NCI-H345 treated with DMSO at 0.1 percent for 48 hours (cell line): Measurements from ENCODE around the gene HGFAC.

Experiments
- DNase-seq: peaks from one replicate; lab custom pipeline; 2025; ENCODE audit not compliant: unreplicated experiment; lab: John Stamatoyannopoulos, UW

Gene HGFAC

GRCh38 chr4:3484057-3484973 is 42.5 kb downstream of the HGFAC start:
- DNase-seq = peak; percentile 14

- DNase-seq = no peak
Observed at GRCh38 chr4:3485011-3485791, 43.4 kb downstream of the HGFAC start.

DNA sequence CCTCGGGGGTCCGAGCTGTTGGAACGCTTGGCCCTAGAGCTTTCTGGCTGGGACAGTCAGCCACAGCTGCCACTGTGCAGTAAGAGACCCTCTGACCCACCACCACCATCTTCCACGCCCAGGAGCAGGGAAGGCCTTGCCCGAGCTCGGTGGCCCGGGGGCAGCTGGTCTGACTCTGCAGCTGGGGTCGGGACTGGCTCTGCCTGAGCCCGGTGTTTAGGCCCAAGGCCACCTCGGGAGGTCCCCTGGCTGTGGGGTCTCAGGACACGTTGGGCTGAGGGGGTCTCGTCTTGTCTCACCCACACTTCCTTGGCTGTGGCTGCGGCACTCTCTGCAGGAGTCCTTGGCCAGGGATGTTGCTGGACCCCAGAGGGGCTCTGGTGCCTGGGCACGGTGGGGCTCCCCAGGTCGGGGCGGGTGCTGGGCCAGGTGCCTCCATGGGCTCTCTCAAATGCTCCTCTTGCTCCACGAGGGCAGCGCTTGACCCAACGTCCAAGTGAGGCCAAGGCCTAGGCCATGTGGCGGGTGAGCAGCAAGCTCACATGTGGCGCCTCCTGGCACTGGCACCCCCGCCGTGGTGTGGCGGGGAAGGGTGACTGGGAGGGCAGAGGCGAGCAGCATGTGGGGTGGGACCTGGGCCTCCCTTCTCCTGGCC is 44.2 kb downstream of the HGFAC start:
- no peak for DNase-seq

GRCh38 chr4:3486541-3487540 is 45.1 kb downstream of the HGFAC start:
- DNase-seq = no peak

- no peak for DNase-seq
Observed at GRCh38 chr4:3487861-3488260, 46.1 kb downstream of the HGFAC start.

DNA sequence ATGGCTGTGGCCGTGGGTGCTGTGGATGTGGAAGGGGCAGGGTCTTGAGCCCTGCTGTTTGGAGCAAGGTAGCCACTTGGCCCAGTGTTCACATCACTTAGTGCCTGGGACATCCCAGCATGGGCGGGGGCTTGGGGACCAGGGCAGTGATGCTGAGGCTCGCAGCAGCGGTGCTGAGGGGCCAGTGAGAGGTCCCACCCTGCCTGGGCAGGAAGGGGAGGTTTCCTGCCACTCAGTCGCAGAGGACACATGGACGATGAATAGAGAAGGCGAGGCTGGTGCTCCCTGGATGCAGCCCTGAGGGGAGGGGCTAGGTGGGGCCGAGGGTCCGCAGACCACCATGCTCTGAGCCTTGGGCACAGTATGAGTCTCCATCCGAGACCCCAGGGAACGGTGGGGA is 47.1 kb downstream of the HGFAC start:
- no peak for DNase-seq

- DNase-seq = no peak
Observed at GRCh38 chr4:3489451-3489962, 47.7 kb downstream of the HGFAC start.

- no peak for DNase-seq
Observed at GRCh38 chr4:3491681-3492405, 50.1 kb downstream of the HGFAC start.

- DNase-seq = no peak
Observed at GRCh38 chr4:3492741-3493719, 51.3 kb downstream of the HGFAC start.

DNA sequence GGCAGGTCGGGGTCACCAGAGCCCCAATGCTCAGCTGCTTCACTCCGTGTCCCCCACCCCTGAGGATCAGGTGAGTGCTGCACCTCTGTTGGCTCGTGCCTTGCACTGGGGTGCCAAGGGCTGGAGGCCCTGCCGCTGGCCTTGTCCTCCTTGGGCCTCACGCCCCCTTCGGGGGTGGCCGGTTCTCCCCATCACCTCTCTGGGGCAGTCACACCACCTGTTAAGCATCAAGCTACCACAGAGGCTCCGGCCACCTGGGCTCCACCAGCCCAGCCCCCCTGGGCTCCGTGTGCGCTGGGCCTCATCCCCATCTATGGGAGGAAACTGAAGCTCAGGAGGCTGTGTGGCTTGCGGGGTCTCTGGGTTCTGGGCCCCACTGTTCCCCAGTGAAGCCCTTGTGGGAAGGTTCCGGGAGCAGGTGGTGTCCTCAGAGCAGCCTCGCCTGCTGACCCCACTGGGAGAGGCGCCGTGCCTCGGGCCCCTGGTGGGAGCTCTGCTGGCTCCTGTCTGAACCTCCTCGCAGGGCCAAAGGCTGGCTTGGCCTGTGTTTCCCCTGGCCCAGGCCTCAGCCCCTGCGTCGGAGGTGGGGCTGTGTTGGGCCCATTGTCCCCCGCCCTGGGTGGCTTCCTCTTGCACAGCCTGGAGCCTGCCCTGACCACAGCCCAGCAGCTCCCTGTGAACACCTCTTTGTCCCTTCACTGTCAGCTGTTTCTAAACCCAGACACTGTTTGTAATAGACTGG is 52.1 kb downstream of the HGFAC start:
- DNase-seq = no peak

DNA sequence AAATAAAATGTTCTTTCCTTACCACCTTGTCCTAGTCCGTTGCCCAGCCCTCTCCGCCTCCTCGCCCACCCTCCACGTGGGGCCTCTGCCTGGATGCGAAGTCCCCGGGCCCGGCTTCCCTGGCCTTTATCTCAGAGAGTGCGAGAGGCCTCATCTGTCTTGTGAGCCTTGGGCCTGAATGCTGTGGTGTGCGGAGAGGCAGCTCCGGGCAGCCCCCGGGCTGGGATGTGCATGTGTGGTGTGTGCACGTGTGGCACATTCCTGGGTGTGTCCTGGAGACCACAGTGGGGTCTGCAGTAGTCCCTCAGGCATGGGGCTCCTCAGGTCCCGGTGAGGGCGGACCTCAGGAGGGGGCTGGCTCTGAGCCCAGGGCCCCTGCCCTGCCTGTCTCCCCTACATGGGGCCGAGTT is 52.7 kb downstream of the HGFAC start:
- no peak for DNase-seq

GRCh38 chr4:3495204-3495975 is 53.6 kb downstream of the HGFAC start:
- DNase-seq = no peak

DNA sequence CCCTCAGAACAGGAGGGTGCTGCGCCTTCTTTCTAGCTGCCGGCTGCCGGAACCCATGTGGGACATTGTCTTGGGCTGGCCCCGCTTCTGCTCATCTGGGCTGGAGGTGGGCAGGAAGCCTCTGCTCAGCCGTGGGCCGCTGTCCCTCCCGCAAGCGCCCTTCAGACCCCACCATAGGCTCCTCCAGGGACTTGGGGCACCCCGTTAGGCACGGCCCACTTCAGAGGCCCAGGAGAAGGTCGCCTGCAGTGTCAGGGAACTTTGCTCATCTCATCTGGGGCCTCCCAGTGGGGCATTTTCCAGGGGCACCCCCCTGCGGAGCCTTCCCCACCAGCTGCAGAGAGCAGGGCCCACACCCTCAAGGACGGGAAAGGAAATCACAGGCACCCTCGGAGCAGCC is 54.3 kb downstream of the HGFAC start:
- no peak for DNase-seq

GRCh38 chr4:3497095-3497494 is 55.3 kb downstream of the HGFAC start:
- DNase-seq = no peak

DNA sequence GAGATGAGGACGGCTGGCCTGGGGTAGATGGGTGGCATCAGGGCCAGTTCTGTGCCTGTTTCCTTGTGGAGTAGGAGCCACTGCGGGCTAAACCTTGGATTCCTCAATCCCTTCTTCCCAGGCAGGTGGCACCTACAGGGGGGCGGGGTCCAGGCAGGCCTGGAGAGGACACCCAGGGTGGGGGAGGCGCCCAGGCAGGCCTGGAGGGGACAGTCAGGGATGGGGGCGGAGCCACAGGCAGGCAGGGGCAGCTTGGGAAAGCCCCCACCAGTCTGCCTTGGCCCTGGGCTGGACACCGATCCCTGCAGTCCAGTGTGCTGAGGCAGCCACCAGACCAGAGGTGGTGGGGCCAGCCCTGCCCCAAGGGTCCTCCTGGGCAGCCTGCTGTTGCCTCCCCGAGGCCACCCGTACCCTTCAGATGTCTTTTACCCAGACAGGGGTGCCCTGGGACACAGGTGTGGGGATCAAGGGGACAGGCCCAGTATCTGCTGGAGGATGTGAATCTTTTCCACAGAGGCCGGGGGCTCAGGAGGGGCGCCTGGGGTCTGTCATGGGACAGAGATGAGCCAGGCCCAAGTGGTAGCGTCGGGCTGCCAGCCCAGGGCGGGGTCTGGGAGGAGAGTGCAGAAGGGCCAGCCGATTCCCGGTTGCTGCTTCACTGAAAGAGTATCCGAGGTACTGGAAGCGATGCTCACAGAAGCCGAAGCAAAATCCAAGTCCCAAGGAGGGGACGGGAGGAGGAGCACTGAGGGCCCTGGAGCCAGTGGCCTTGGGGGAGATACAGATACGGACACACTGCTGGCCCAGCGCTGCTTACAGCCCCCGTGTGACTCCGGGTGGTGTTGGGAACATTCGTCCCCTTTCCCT is 56.0 kb downstream of the HGFAC start:
- no peak for DNase-seq

- no peak for DNase-seq
Observed at GRCh38 chr4:3498407-3498806, 56.6 kb downstream of the HGFAC start.
